PC-9 (cell line): ENCODE data around the gene ISM2. TPM values are rescaled to one million over a fixed set of nuclear protein-coding genes. Genes with fewer than 3 reads are reported as not detected.

Source experiments
- BruUV-seq: library from RNA; stranded (reverse); fragments of 400-500 nt; replicated peaks from 2 replicates; lab custom pipeline; 2021; lab: Mats Ljungman, UMichigan
- CTCF ChIA-PET: fragments of 300-600 bp; sonication (Branson Sonifier 250); formaldehyde crosslinking; loops from one replicate; lab custom pipeline; 2022; ENCODE audit warnings: antibody characterized with exemption; lab: Charles Lee
- POLR2A ChIA-PET: fragments of 300-600 bp; sonication (Branson Sonifier 250); formaldehyde crosslinking; loops from one replicate; lab custom pipeline; 2022; ENCODE audit warnings: antibody characterized with exemption; ENCODE audit not compliant: unreplicated experiment; lab: Charles Lee
- DNase-seq, 2 experiments: peaks; one replicate each; pipeline versions ENCODE4 v3.0.0 to v3.0.0-alpha.2; 2015 to 2022; ENCODE audit warnings: mixed read lengths in 1 of 2
- H2AFZ ChIP-seq: fragments of 200-600 bp; sonication (generic); 2 replicates; pipeline ENCODE4 v1.8.1; 2017; ENCODE audit warnings: antibody characterized with exemption
- H3F3A ChIP-seq: fragments of 200-600 bp; sonication (generic); 2 replicates; pipeline ENCODE4 v1.8.1; 2017; ENCODE audit warnings: antibody characterized with exemption, mild to moderate bottlenecking, low read depth; ENCODE audit not compliant: insufficient read depth
- H3K27ac ChIP-seq: fragments of 200-600 bp; sonication (generic); 2 replicates; pipeline ENCODE4 v1.6.1; 2016; ENCODE audit warnings: mixed run types
- H3K27me3 ChIP-seq: fragments of 200-600 bp; sonication (generic); 2 replicates; pipeline ENCODE4 v1.6.1; 2016; ENCODE audit warnings: low read depth, mixed run types; ENCODE audit not compliant: insufficient read depth
- H3K36me3 ChIP-seq: fragments of 200-600 bp; sonication (generic); 2 replicates; pipeline ENCODE4 v1.6.1; 2016; ENCODE audit warnings: low read depth, mixed run types
- H3K4me1 ChIP-seq: fragments of 200-600 bp; sonication (generic); replicated peaks from 2 replicates; pipeline ENCODE4 v1.6.1; 2016; ENCODE audit warnings: mixed run types; ENCODE audit not compliant: insufficient read depth
- H3K4me2 ChIP-seq: fragments of 200-600 bp; sonication (generic); 2 replicates; pipeline ENCODE4 v1.6.1; 2017; ENCODE audit warnings: mixed run types
- H3K4me3 ChIP-seq: fragments of 200-600 bp; sonication (generic); 2 replicates; pipeline ENCODE4 v1.6.1; 2016; ENCODE audit warnings: mixed run types
- H3K79me2 ChIP-seq: fragments of 200-600 bp; sonication (generic); 2 replicates; pipeline ENCODE4 v1.6.1; 2017; ENCODE audit warnings: low read depth, mixed run types
- H3K9me2 ChIP-seq: fragments of 200-600 bp; sonication (generic); 2 replicates; pipeline ENCODE4 v1.8.1; 2017; ENCODE audit warnings: mild to moderate bottlenecking; ENCODE audit not compliant: insufficient read depth
- H3K9me3 ChIP-seq: fragments of 200-600 bp; sonication (generic); 2 replicates; pipeline ENCODE4 v1.8.1; 2016; ENCODE audit warnings: low read depth; ENCODE audit not compliant: insufficient read depth
- H4K20me1 ChIP-seq: fragments of 200-600 bp; sonication (generic); 2 replicates; pipeline ENCODE4 v1.8.1; 2017; ENCODE audit not compliant: insufficient read depth
- EZH2 ChIP-seq: fragments of 200-600 bp; sonication (generic); IDR thresholded peaks from 2 replicates; pipeline ENCODE4 v1.8.0; 2017; ENCODE audit warnings: antibody characterized with exemption, low read depth
- intact Hi-C: fragments of 100-400 bp; cut with micrococcal nuclease; formaldehyde crosslinking; loops from one replicate; pipeline ENCODE4 v1.10.0; 2022; ENCODE audit not compliant: unreplicated experiment
- total RNA-seq: library from RNA; stranded (reverse); gene quantifications from 2 replicates; pipeline ENCODE4 v1.2.3, GENCODE V29; 2021
- TF ChIP-seq, protein P1 (sequence below): fragments of 200-600 bp; sonication (generic); conservative IDR thresholded peaks from 2 replicates; pipeline ENCODE4 v1.6.1; 2017; ENCODE audit warnings: mixed run types, antibody characterized with exemption, mild to moderate bottlenecking, moderate library complexity

ISM2 gene
- total RNA-seq, 1 experiment from 2014 or later = not detected

DNA sequence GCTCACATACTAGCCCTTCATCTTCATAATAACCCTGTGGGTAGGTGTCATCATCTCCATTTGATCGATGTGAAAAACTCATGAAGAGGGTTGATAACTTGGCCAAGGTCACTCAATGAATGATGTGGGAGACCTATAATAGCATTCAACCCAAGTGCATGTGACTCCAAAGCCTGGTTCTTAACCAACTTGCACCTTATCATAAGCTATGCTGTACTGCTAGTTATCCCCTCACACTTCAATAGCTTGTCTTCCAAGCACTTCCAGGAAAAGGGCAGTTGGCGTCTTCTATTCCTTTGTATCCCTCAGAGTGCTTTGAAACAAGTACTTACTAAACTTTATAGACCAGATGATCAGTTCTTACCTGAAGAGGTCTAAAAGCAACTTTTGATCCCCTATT, 56.4 kb downstream of the ISM2 start:
- no peak overlapping the region for H3K4me2 ChIP-seq
- H3K4me1 ChIP-seq = no peaks in the 10 kb centered on the region
- H3K9me2 ChIP-seq = no peaks in the 10 kb centered on the region
- no peaks in the 10 kb centered on the region for H3F3A ChIP-seq
- intact Hi-C loops = no loop called here
- no peaks in the 10 kb centered on the region for H4K20me1 ChIP-seq
- H3K4me3 ChIP-seq = no peak overlapping the region
- CTCF ChIA-PET = no interaction called here
- no peaks in the 10 kb centered on the region for H3K79me2 ChIP-seq
- no peaks in the 10 kb centered on the region for H3K27me3 ChIP-seq
- no peak for DNase-seq
- H3K27ac ChIP-seq = no peak overlapping the region
- H3K36me3 ChIP-seq = peaks cover 48% of the 10 kb centered on the region
- BruUV-seq = no TSS peak
- no peak for TF ChIP-seq EZH2
- TF ChIP-seq, protein P1, sequence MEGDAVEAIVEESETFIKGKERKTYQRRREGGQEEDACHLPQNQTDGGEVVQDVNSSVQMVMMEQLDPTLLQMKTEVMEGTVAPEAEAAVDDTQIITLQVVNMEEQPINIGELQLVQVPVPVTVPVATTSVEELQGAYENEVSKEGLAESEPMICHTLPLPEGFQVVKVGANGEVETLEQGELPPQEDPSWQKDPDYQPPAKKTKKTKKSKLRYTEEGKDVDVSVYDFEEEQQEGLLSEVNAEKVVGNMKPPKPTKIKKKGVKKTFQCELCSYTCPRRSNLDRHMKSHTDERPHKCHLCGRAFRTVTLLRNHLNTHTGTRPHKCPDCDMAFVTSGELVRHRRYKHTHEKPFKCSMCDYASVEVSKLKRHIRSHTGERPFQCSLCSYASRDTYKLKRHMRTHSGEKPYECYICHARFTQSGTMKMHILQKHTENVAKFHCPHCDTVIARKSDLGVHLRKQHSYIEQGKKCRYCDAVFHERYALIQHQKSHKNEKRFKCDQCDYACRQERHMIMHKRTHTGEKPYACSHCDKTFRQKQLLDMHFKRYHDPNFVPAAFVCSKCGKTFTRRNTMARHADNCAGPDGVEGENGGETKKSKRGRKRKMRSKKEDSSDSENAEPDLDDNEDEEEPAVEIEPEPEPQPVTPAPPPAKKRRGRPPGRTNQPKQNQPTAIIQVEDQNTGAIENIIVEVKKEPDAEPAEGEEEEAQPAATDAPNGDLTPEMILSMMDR = no peak
- POLR2A ChIA-PET = no interaction called here
- no peak overlapping the region for H2AFZ ChIP-seq
- no peaks in the 10 kb centered on the region for H3K9me3 ChIP-seq

DNA sequence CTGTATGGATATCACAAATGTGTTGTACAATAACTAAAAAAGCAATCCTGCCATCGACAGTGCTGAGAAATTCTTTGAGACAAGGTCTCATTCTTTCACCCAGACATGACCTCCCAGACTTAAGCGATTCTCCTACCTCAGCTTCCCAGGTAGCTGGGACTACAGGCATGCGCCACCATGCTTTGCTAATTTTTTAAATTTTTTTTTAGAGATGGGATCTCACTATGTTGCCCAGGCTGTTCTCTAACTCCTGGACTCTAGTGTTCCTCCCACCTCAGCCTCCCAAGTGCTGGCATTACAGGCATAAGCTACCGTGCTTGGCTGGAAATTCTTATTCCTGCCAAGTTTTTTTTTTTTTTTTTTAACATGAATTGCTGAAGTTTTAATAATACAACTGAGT, 58.8 kb downstream of the ISM2 start:
- H3K9me3 ChIP-seq = no peaks in the 10 kb centered on the region
- BruUV-seq = no TSS peak
- H3K79me2 ChIP-seq = no peaks in the 10 kb centered on the region
- intact Hi-C loops = no loop called here
- ChIA-PET CTCF (no interaction called here), POLR2A (no interaction called here)
- H3K27me3 ChIP-seq = no peaks in the 10 kb centered on the region
- H3K9me2 ChIP-seq = no peaks in the 10 kb centered on the region
- peaks cover 54% of the 10 kb centered on the region for H3K36me3 ChIP-seq
- no peak overlapping the region for H2AFZ ChIP-seq
- H3K4me2 ChIP-seq = no peak overlapping the region
- H4K20me1 ChIP-seq = no peaks in the 10 kb centered on the region
- DNase-seq = no peak
- no peaks in the 10 kb centered on the region for H3F3A ChIP-seq
- no peaks in the 10 kb centered on the region for H3K4me1 ChIP-seq
- no peak overlapping the region for H3K4me3 ChIP-seq
- no peak for TF ChIP-seq EZH2
- TF ChIP-seq, protein P1 = no peak
- no peak overlapping the region for H3K27ac ChIP-seq

DNA sequence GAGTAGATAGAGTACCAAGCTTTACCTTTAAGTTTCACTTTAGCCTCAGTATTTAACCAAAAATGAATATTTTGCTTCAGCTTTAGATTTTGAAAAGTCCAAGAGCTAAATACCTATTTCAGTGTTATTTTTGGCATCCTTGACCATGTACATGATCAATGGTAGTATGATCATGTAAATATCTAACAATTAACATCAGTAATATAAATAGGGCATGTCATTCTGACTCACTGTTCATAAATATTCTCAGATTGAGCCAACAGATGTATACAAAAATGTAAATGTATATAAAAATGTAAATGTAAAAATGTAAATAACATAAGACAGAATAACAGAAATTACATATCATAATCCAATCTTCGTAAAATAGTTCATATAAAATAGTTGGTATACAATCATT, 60.0 kb downstream of the ISM2 start:
- H3K9me2 ChIP-seq = no peaks in the 10 kb centered on the region
- BruUV-seq = no TSS peak

More for the DNA sequence above, 60.0 kb downstream of the ISM2 start:
- Histone ChIP-seq H3K79me2 (no peaks in the 10 kb centered on the region), H3K4me3 (no peak overlapping the region), H3K4me1 (no peaks in the 10 kb centered on the region), H3K27ac (no peak overlapping the region), H3K36me3 (peaks cover 57% of the 10 kb centered on the region), H3F3A (no peaks in the 10 kb centered on the region), H3K4me2 (no peak overlapping the region), H3K27me3 (no peaks in the 10 kb centered on the region), H3K9me3 (no peaks in the 10 kb centered on the region), H4K20me1 (no peaks in the 10 kb centered on the region), H2AFZ (no peak overlapping the region)
- ChIA-PET CTCF (interaction anchor here (0.6 kb wide), 1 partner anchor 749 kb away, joined by 5 read pairs; no protein-coding TSS in a partner anchor), POLR2A (no interaction called here)
- intact Hi-C loops = no loop called here
- TF ChIP-seq EZH2 = no peak
- TF ChIP-seq, protein P1 = no peak
- DNase-seq = no peak
